ENCODE measurements around the gene CACNA1H. TPM values are rescaled to one million over a fixed set of nuclear protein-coding genes. Genes with fewer than 3 reads are reported as not detected.

The CACNA1H gene
- total and polyA plus RNA-seq, 9 of the 15 experiments (the other 6 are each of a cell fraction or from before 2014, with no cell fraction given): 0.10 to 0.18 TPM; not detected in 7

DNA sequence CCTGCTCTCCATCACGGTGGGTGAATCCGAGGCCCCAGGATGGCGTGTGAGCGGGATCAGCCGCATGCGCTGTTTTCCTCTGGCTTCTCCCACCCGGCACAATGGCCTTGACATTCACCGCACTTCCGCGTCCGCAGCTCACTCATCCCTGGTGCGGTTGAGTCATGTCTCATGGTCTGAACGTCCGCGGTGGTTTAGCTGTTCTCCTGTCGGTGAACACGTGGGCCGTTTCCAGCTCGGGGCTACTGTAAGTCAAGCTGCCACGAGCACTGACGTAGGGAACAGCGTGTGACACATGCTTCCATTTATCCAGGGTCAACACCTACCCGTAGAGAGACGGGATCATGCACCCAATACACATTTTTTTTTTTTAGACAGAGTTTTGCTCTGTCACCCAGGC is 15.3 kb upstream of the CACNA1H start (continued):
- TF ChIP-seq NR1H2 (CRISPR knock-in tag; IDR thresholded peaks at IDR 0.05) (no peak), CREB1 (IDR thresholded peaks at IDR 0.05) (no peak), CREB1 (CRISPR knock-in tag; IDR thresholded peaks at IDR 0.05) (peak; percentile 49; the same call in 1 of the 2 replicates), ESRRA (IDR thresholded peaks at IDR 0.05; ENCODE audit: borderline replicate concordance, low read depth) (peak; percentile 38; the same call in 1 of the 2 replicates), SP2 (IDR thresholded peaks at IDR 0.05; ENCODE audit: extremely low read depth, low read depth, low read length, poor library complexity, severe bottlenecking) (no peak), HMG20B (CRISPR knock-in tag; IDR thresholded peaks at IDR 0.05) (no peak), STAT5A (IDR thresholded peaks at IDR 0.05; ENCODE audit: borderline replicate concordance, low read length) (no peak), REST (IDR thresholded peaks at IDR 0.05; ENCODE audit: borderline replicate concordance) (0 out of 2 replicates have a peak, but pooled peaks have one; percentile 24), REST (CRISPR knock-in tag; IDR thresholded peaks at IDR 0.05; ENCODE audit: low read depth) (no peak), JUN (IDR thresholded peaks at IDR 0.05; ENCODE audit: borderline replicate concordance, low read depth, low read length) (peak; percentile 58; the same call in 1 of the 2 replicates), JUN (CRISPR knock-in tag; IDR thresholded peaks at IDR 0.05; ENCODE audit: borderline replicate concordance) (no peak), FOSL1 (tag; conservative IDR thresholded peaks at IDR 0.05) (peak; percentile 81), ZNF764 (CRISPR knock-in tag; IDR thresholded peaks at IDR 0.05; ENCODE audit: low read depth) (no peak), HES1 (IDR thresholded peaks at IDR 0.05; ENCODE audit: low read depth) (0 out of 2 replicates have a peak, but pooled peaks have one; percentile 24), KDM2B (CRISPR knock-in tag; IDR thresholded peaks at IDR 0.05) (no peak), FIP1L1 (IDR thresholded peaks at IDR 0.05; ENCODE audit: low read depth, low read length, poor library complexity, severe bottlenecking) (no peak), ASH1L (IDR thresholded peaks at IDR 0.05; ENCODE audit: borderline replicate concordance, low read depth, partially characterized antibody) (no peak)
- TF ChIP-seq, protein P1, sequence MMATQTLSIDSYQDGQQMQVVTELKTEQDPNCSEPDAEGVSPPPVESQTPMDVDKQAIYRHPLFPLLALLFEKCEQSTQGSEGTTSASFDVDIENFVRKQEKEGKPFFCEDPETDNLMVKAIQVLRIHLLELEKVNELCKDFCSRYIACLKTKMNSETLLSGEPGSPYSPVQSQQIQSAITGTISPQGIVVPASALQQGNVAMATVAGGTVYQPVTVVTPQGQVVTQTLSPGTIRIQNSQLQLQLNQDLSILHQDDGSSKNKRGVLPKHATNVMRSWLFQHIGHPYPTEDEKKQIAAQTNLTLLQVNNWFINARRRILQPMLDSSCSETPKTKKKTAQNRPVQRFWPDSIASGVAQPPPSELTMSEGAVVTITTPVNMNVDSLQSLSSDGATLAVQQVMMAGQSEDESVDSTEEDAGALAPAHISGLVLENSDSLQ (IDR thresholded peaks at IDR 0.05): peak; percentile 36; the same call in 1 of the 2 replicates
- TF ChIP-seq, protein P2, sequence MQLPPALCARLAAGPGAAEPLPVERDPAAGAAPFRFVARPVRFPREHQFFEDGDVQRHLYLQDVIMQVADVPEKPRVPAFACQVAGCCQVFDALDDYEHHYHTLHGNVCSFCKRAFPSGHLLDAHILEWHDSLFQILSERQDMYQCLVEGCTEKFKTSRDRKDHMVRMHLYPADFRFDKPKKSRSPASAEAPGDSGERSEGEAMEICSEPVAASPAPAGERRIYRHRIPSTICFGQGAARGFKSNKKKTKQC (CRISPR knock-in tag; IDR thresholded peaks at IDR 0.05): peak; percentile 83

Data from K562 (cell line).